HL-60 (cell line): ENCODE results near the gene RBMS3.

ENCODE experiments used
- CTCF ChIP-seq: IDR thresholded peaks from one replicate; pipeline ENCODE4 v1.5.1; 2011; ENCODE audit warnings: low read length, control low read depth, inconsistent platforms; ENCODE audit not compliant: insufficient read depth
- POLR2AphosphoS5 ChIP-seq: IDR thresholded peaks from 2 replicates; pipeline ENCODE4 v1.6.1; 2012; ENCODE audit warnings: low read depth

- no peak for TF ChIP-seq CTCF
- TF ChIP-seq POLR2AphosphoS5, result no peak
Measured at GRCh38 chr3:29475305-29475840, 194.5 kb downstream of the RBMS3 start.
